Muscle of back (tissue), 11 donors: ENCODE data around the gene BZW2. TPM values are rescaled to one million over a fixed set of nuclear protein-coding genes. Genes with fewer than 3 reads are reported as not detected.
A peak's percentile ranks its signal among the peaks of the same experiment; 100 is the strongest.

Experiments
- DNase-seq, 3 donors: peaks; one replicate each; pipeline versions ENCODE4 v3.0.0 to v3.0.0-alpha.2; 2013
- polyA plus RNA-seq, 10 donors: library from polyadenylated mRNA; unstranded; fragments of 120-200 nt; gene quantifications; one replicate each; pipeline ENCODE4 v1.2.1, GENCODE V29; 2013; ENCODE audit not compliant: insufficient read length in 10 of 10

BZW2 gene
- polyA plus RNA-seq, 10 donors: 138 to 233 (median 179) TPM

DNA sequence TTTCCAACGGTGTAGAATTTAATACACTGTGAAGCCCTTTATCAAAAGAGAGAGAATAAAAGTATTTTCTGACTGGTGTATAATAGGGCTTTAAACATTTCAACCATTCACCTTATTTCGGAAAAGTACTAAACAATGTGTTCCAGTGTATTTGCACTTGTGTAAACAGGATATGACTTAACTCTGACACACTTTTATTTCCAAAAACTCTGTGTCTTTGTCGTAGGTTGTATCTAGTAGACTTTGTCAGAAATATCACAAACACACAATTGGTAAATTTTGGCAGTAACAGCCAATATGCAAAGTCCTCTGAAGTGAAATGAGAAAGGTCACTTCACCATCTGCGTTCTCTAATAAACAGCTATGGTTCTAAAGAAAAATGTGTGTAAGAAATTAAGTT lies 97.3 kb downstream of the BZW2 start:
- DNase-seq: no peak

DNA sequence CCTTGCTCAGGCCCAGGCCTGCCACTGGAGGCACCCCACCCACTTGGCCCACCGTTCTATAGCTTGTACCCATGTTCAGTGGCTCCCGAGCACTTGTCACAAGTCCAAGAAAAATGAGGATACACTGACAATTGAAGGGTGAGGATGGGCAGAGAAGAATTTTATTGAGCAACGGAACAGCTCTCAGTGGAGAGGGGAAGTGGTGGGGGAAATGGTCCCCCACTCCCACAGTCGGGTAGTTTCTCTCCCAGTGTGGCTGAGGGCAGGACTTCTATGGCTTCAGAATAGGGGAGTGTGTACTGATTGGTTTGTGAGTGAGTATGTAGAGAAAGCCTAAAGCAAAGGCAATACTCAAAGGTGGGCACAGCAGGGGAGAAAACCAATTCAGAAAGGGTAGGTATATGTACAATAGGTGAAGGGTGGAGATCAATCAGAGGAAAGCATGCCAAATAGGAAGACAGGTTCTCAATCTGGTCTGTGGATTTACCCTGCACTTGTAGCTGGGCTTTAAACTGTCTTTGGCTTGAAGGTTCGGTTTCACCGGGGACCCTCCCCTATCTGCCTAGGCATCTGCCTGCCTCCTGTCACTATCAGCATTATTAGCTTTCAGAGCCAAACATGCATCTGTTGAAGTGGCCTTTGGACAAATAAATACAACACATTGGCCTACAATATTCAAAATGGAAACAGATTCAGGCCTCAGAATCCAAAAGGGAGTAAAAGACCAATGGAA lies 98.7 kb downstream of the BZW2 start:
- DNase-seq: no peak

- no peak for DNase-seq
Observed at GRCh38 chr7:16745645-16746044, 99.7 kb downstream of the BZW2 start.

GRCh38 chr7:16747102-16747501 lies 101.1 kb downstream of the BZW2 start:
- peak; percentile 15 to 47 (median 29) for DNase-seq

- peak; percentile 53 to 78 (median 63) for DNase-seq
Observed at GRCh38 chr7:16753102-16753931, 107.3 kb downstream of the BZW2 start, which contains the start of gene TSPAN13. TSPAN13 (plus strand) TSS chr7:16753755; CDS start chr7:16753968, 213 bp downstream.

- DNase-seq: peak; percentile 16 to 72 (median 40)
Observed at GRCh38 chr7:16753932-16754855, 108.2 kb downstream of the BZW2 start.

DNA sequence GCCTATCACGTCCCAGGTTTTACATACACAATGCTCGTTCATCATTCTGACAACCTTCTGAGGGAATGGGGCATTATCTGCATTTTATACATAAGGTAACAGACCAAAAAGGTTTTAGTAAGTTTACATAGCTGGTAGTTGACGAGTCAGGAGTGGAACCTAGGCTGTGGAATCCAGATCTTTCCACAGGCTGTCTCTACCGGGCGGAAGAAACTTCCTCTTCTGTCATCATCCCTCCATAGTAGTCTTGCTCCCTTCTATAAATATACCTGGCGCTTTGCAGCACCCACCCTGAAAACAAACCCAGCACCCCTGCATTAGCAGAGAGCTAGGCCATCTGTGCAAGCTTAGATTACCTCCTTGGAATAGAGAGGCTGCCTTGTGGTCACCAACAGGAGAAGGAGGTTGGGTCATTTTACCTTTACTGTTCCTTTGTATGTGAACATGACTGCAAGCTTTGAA lies 108.9 kb downstream of the BZW2 start:
- DNase-seq: peak in 1 of 3 donors; percentile 15

DNA sequence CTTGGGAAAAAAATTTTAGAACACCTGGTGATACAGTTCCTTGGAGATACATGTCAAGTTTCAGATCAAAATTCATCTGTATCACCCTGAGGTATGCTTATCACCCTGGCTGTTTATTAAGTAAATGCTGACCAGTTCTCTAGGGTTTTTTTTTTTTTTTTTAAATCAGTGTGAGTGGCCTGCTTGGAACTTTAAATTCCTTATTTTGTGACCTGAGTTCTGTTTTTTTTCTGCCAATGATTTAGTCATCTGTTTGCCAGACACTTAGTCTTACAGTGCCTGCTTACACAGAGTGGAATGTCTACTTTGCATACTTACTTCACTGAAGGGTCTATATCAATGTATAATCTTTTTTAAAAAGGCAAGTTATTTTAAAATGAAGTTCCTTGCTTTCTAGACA lies 109.4 kb downstream of the BZW2 start:
- no peak for DNase-seq

Other genes starting within 250 kb of the BZW2 start
- 1 to 10 TPM; 3.4 to 5.4 (median 4.4) TPM for gene CRPPA, start 224.6 kb upstream of the BZW2 start, polyA plus RNA-seq
- 10 to 100 TPM in 8 of 10 donors, 1 to 10 TPM in 2; 5.7 to 27.6 (median 21.1) TPM for gene SOSTDC1, start 180.4 kb upstream of the BZW2 start, polyA plus RNA-seq
- not detected for gene LRRC72, start 119.4 kb upstream of the BZW2 start, polyA plus RNA-seq
- 10 to 100 TPM; 18.6 to 28.8 (median 24.9) TPM for gene ANKMY2, start 427 bp upstream of the BZW2 start, polyA plus RNA-seq
- gene TSPAN13, start 107.6 kb downstream of the BZW2 start, polyA plus RNA-seq: 10 to 100 TPM; 51.4 to 88.2 (median 61.7) TPM
- gene AGR2, start 158.8 kb downstream of the BZW2 start, polyA plus RNA-seq: 10 to 100 TPM in 5 of 10 donors, 1 to 10 TPM in 5; 4.0 to 34.0 (median 9.4) TPM
- under 1 TPM in 1 of 10 donors, not detected in 9; 0.27 TPM for gene AGR3, start 235.8 kb downstream of the BZW2 start, polyA plus RNA-seq